K562 (cell line): ENCODE measurements around the gene SLC1A5. TPM values are rescaled to one million over a fixed set of nuclear protein-coding genes. Genes with fewer than 3 reads are reported as not detected.
A peak's percentile ranks its signal among the peaks of the same experiment; 100 is the strongest.

Source experiments
- CCNT2 ChIP-seq: IDR thresholded peaks from 2 replicates; pipeline ENCODE4 v1.6.1; 2011; ENCODE audit warnings: borderline replicate concordance, low read depth, mild to moderate bottlenecking, moderate library complexity, mixed read lengths, low read length; ENCODE audit not compliant: insufficient read length; ENCODE audit errors: extremely low read depth
- DACH1 ChIP-seq: fragments of 450-650 bp; IDR thresholded peaks from 2 replicates; pipeline ENCODE4 v1.6.1; 2018; ENCODE audit not compliant: partially characterized antibody
- FOXJ3 ChIP-seq: sonication (generic); formaldehyde crosslinking; IDR thresholded peaks from 2 replicates; pipeline ENCODE4 v1.4.0; 2020; ENCODE audit warnings: mild to moderate bottlenecking, missing genetic modification reagents
- HOXB6 ChIP-seq: fragments of 250-450 bp; sonication (Bioruptor Pico); IDR thresholded peaks from 2 replicates; pipeline ENCODE4 v1.5.1; 2022; ENCODE audit warnings: mild to moderate bottlenecking, borderline replicate concordance
- KDM1A ChIP-seq, 2 experiments: fragments of 450-650 bp; IDR thresholded peaks; 2 replicates each; pipeline ENCODE4 v1.6.1; 2016; ENCODE audit warnings: mild to moderate bottlenecking in 2 of 2
- NFIC ChIP-seq: fragments of 450-650 bp; IDR thresholded peaks from 2 replicates; pipeline ENCODE4 v1.6.1; 2017; ENCODE audit warnings: mild to moderate bottlenecking, inconsistent platforms
- NR3C1 ChIP-seq: sonication (generic); formaldehyde crosslinking; IDR thresholded peaks from 2 replicates; pipeline ENCODE4 v1.8.1; 2022; ENCODE audit warnings: missing genetic modification reagents
- RBM15 ChIP-seq: fragments of 200-400 bp; formaldehyde crosslinking; IDR thresholded peaks from 2 replicates; pipeline ENCODE4 v1.6.1; 2018; ENCODE audit warnings: mild to moderate bottlenecking, low read length, moderate library complexity; ENCODE audit not compliant: insufficient read depth
- RBM34 ChIP-seq: fragments of 200-400 bp; formaldehyde crosslinking; IDR thresholded peaks from 2 replicates; pipeline ENCODE4 v1.6.1; 2018; ENCODE audit warnings: low read length, borderline replicate concordance; ENCODE audit not compliant: insufficient read depth
- SPI1 ChIP-seq: IDR thresholded peaks from 2 replicates; pipeline ENCODE4 v1.6.1; 2011; ENCODE audit warnings: low read depth, low read length, control low read depth, borderline replicate concordance
- USF1 ChIP-seq: sonication (generic); formaldehyde crosslinking; IDR thresholded peaks from 2 replicates; pipeline ENCODE4 v1.9.0; 2022; ENCODE audit warnings: mild to moderate bottlenecking, missing genetic modification reagents
- ZBTB11 ChIP-seq, 3 experiments: fragments of 200-800 bp in 1 of 3; fragments of 250-450 bp in 1 of 3; fragments of 450-650 bp in 1 of 3; sonication (Bioruptor Pico) in 1 of 3; sonication (Bioruptor generic) in 1 of 3; formaldehyde crosslinking in 1 of 3; IDR thresholded peaks; 2 replicates each; pipeline versions ENCODE4 v1.6.1 to v1.8.0; 2016 to 2022; ENCODE audit warnings: mild to moderate bottlenecking in 2 of 3, missing genetic modification characterization in 2 of 3, missing compliant biosample characterization in 1 of 3, moderate library complexity in 1 of 3
- ZFX ChIP-seq: sonication (generic); formaldehyde crosslinking; IDR thresholded peaks from 2 replicates; pipeline ENCODE4 v1.8.0; 2022; ENCODE audit warnings: mild to moderate bottlenecking, missing genetic modification reagents, moderate library complexity
- polyA plus RNA-seq, 8 experiments: library from polyadenylated mRNA; depleted of rRNA in 4 of 8; stranded (reverse) in 5 of 8; unstranded in 3 of 8; fragments of >200 nt; fragmentation: Nextera tagmentation in 2 of 8; fragmentation: Illumina TruSeq in 1 of 8; extraction: Ambion mirVana in 2 of 8; extraction: Trizol in 1 of 8; gene quantifications; 2 replicates each; pipeline versions ENCODE4 v1.2.1 to v1.2.3, GENCODE V29; 2011 to 2014; ENCODE audit warnings: inconsistent platforms in 1 of 8, missing spikeins in 1 of 8
- total RNA-seq, 7 experiments: library from RNA; depleted of rRNA in 6 of 7; stranded (reverse); fragments of >200 nt in 6 of 7; fragmentation: Illumina TruSeq in 2 of 7; extraction: Trizol in 2 of 7; gene quantifications; 2 replicates each; pipeline versions ENCODE4 v1.2.1 to v1.2.3, GENCODE V29; 2011 to 2021; ENCODE audit warnings: low replicate concordance in 1 of 7

Gene SLC1A5
- total and polyA plus RNA-seq, 9 of the 15 experiments (the other 6 are each of a cell fraction or from before 2014, with no cell fraction given) = 31.2 to 417 (median 134) TPM

DNA sequence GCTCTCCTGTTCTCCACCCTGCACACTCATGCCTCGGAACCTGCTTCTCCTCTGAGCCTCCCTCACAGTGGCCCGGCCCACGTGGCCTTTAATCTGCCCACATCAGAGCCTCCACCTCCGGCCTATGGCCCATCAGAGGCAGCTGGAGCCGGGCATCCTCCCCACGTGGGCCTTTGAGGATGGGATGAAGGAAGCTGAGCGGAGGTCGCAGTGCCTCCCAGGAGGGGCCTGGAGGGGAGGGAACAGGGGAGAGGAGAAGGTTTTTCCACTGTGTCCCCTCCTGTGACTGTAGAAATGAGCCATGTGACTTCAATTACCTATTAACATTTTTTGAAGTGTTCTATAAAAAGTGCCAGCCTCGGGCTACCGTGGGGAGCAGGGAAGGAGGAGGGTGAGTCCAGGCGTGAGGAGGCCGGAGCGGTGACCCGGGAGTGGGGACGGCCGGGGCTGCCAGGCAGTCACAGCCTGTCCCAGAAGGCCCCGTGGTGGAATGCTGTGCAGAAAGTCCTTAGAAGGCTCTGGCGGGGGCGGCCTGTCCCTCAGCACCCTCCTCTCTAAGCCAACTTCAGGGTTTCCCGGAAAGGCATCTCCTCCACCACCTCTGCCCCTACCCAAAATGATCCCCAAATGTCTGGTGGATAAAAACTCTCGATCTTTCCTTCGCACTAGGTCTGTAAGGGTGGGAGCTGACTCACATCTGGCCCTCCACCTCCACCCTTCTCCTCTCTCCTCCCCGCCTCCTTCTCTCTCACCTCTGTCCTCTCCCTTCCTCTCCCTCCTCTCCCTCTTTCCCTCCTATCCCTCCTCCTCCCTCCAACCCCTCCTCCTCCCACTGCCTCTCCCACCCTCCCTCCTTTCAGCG, 24.8 kb upstream of the SLC1A5 start (continued):
- peak; percentile 72; the same call in 1 of the 2 replicates for TF ChIP-seq USF1 (CRISPR knock-in tag)
- TF ChIP-seq ZBTB11 (CRISPR knock-in tag; IDR thresholded peaks at IDR 0.05) = no peak
- no peak for TF ChIP-seq NFIC
- TF ChIP-seq SPI1 = no peak
- peak; percentile 39; the same call in 1 of the 2 replicates for TF ChIP-seq ZFX
- TF ChIP-seq NR3C1 (CRISPR knock-in tag) = no peak
- TF ChIP-seq DACH1 = no peak
- no peak for TF ChIP-seq RBM15
- TF ChIP-seq KDM1A (IDR thresholded peaks at IDR 0.05) = 0 out of 4 replicates have a peak, but pooled peaks of 1 of the 2 experiments have one; percentile 24
- no peak for TF ChIP-seq CCNT2
- TF ChIP-seq HOXB6 = no peak
- TF ChIP-seq RBM34 = no peak
- no peak for TF ChIP-seq FOXJ3 (CRISPR knock-in tag)
